NCI-H1105 (cell line): ENCODE results near the gene PHF11.

Experiments
- DNase-seq: peaks from one replicate; lab custom pipeline; 2025; lab: John Stamatoyannopoulos, UW

Gene PHF11

GRCh38 chr13:49498206-49498605 is 2.5 kb downstream of the PHF11 start:
- no peak for DNase-seq

DNA sequence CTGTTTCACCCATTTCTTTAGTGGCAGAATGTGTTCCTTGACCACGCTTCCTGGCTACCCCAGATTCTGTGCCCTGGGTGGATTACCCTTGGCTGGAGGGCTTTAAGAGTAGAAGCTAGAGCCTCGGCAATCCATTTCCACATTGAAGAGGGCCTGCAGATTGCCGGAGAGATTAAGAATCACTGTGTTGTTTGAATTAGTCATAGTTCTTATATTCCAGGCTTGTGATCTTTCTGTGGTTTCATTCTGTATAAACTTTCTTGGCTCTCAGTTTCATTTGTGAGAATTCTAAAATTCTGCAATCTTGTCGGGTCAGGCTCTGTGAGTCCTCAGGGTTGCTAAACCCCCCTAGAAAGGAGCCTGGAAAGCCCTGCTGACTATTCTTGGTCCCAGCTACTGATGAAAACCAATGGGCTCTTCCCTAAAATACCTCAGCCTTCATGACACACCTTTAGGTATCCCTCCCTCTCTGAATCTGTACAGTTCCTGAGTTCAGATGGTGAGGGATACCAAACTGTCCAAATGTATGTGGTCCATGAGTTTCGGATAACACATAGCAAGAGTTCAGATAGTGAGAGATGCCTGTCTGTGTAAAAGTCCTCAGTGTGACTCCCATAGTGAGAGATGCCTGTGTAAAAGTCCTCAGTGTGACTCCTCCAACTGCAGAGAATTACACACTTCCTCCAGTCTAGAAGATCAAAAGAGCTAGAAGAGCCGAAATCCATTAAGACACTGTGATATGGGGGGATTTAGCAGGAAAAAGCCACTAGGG is 4.3 kb downstream of the PHF11 start:
- no peak for DNase-seq

DNA sequence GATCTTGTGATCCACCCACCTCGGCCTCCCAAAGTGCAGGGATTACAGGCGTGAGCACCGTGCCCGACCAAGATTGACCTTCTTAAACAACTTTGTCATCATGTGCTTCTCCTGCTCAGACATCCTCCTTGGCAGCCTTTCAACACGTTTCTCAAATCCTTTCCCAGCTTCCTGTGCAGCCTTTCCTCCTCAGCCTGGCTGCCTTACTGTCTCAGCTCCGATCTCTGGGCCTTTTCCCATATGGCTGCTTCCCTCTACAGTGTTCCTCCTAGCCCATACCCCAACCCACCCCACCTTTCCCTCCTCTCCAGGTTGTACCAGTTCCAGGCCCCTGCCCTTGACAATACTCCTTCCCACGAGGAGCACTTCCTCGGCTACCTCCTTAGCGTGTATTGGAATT is 7.2 kb downstream of the PHF11 start:
- no peak for DNase-seq

- DNase-seq: no peak
Measured at GRCh38 chr13:49503951-49504350, 8.2 kb downstream of the PHF11 start.

DNA sequence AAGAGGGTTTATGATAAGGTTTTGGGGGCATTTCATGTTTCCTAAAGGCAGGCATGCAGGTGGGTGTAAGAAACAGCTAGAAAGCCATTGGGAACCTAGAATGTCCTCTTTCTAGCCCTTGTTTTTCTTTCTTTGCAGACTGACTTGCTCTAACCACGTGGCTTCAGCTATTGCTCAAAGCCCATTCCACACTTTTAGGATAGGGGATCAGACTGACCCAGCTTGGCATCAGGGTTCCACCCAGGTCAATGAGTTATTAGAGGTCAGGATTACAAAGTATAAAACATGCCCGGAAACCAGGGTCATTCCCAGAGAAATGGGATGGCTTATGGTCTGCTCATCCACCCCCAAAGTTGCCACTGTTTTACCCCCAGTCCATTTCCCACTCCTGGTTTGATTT is 16.8 kb downstream of the PHF11 start:
- no peak for DNase-seq

GRCh38 chr13:49516467-49516866 is 20.7 kb downstream of the PHF11 start:
- no peak for DNase-seq

DNA sequence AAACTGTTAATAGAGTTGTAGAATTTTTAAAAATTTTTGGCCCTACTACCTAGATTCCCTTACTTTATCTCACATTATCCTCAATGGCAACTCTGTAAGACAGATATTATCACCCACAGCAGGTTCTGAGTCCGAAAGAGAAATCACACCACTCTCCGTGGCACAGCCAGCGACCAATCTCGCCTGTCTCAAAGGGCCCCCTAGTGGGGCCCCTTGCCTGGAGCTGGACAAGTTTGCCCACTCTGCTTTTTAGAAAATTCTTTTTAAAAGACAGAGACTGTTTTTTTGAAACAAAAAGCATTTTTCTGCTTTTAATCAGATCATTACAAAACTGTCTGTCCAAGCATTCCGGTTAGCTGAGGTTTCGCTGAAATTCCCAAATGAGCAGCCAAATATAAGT is 21.7 kb downstream of the PHF11 start:
- DNase-seq: no peak

DNA sequence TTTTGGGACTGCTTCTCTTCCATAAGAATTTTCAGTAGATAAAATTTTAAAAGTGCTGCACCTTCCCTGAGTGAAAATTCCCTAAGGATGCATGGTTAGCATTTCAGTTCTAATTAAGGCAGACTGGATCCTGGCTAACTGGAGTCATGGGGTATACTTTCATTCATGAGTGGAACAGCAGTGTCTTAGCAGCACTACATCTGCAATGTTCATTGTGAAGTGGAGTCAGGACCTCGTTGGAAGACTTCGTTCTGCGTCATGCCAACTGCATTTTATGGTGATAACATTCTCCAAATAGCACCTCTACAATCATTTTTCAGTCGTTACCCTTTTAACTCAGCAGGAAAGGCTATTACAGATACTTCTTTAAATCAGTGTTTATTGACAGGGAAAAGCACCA is 25.5 kb downstream of the PHF11 start:
- DNase-seq: no peak

- no peak for DNase-seq
Measured at GRCh38 chr13:49524740-49525501, 29.2 kb downstream of the PHF11 start.

DNA sequence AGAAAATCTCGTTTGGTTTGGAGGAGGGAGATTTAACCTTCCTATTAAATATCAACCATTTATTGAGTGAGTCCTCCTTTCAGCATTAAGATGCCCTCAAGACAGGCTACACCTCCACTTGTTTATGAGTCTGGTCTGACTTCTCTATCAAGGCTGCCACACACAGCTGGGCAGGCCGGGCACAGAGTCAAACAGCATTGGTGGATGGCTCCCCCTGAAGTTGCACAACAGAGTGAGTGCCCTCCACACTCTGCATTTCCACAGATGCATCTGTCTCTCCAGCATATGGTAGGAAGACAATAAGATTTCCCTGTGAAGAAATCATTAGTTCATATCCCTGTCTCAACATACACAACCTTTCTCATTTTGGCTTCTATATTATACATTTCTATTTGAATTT is 31.4 kb downstream of the PHF11 start:
- DNase-seq: no peak

GRCh38 chr13:49528161-49528560 is 32.4 kb downstream of the PHF11 start:
- no peak for DNase-seq

GRCh38 chr13:49530457-49530856 is 34.7 kb downstream of the PHF11 start:
- no peak for DNase-seq

DNA sequence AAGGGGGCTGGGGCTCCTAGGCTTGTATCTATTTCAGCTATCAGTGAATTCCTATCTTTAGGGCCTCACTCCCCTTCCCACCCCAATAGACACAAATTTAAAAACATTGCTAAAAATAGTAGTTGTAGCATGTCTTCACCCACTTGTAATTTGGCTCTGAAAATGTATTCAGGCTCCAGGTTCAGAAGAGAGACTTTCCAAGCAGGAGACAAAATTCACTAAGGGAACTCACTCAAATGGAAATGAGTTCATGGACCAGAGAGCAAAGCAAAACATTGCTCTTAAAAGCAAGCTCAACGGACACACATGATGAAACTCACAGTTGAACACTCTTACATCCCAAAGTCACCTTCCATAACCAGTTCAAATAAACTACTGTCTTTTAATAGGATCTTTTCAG is 36.8 kb downstream of the PHF11 start:
- DNase-seq: no peak

GRCh38 chr13:49533011-49533410 is 37.3 kb downstream of the PHF11 start:
- DNase-seq: no peak

GRCh38 chr13:49533591-49534269 is 38.0 kb downstream of the PHF11 start:
- no peak for DNase-seq

- DNase-seq: no peak
Measured at GRCh38 chr13:49536144-49536873, 40.6 kb downstream of the PHF11 start.

- no peak for DNase-seq
Measured at GRCh38 chr13:49538404-49538803, 42.7 kb downstream of the PHF11 start.

DNA sequence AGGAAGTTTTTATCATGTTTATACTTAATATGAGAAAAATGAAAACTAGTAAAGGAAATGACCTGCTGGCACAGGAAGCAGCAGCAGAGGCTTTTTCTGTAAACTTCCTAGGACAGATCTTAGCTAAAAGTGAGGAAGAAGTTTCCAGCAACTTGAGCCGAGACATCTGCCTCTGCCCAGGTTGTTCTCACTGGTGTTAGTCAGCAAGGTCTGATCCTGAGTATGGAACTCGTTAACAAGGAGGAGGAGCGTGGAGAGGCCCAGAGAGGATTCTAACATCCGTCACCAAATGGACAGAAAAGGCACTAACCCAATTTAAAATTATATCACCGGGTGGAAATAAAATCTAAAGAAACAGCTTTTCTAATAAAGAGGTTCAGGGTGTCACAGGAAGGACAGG is 43.6 kb downstream of the PHF11 start:
- DNase-seq: no peak

DNA sequence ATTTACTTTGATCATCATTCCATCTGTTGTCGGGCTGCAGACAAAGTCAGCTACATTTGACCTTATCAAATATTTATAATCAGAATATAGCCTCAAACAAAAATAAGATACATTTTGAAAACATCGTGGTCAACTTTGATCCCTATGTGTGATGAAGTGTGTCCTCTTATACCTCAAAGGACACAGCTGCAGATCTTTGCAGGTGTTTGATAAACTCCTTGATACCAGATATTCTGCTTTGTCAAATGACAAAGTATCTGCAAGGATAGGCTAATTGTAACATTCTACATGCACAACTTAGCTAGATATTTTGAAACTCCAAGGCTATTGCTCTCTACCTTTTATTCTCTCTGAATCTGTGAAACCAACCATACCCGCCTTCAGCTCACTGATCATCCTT is 44.0 kb downstream of the PHF11 start:
- DNase-seq: no peak

GRCh38 chr13:49540552-49540951 is 44.8 kb downstream of the PHF11 start:
- DNase-seq: no peak

GRCh38 chr13:49543656-49544055 is 47.9 kb downstream of the PHF11 start:
- DNase-seq: no peak

DNA sequence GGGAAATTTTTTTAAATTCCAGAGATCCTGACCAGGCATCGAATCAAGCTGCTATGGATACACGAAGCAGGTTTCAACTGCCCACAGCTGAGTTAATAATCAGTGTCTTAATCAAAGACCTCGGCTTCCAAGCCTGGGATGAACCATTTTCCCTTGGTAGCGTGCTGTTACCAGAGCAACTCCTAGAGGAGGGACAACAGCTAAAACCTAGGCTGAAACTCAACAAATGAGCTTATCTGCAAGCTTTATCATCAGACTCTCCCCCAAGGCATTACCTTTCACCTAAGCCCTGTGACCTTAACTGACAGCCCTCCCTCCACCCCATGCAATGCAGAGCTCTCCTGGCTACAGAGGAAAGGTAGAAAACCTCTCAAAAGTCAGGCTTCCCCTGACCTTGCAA is 49.9 kb downstream of the PHF11 start:
- DNase-seq: no peak
